Activated CD4-positive, alpha-beta T cell treated with anti-CD3 and anti-CD28 coated beads, Interleukin-2, amount 50 U/mL, for 24 hours (primary cell): ENCODE results near the gene SLX4.

ENCODE experiments used
- DNase-seq, 2 donors: peaks; one replicate each; pipeline ENCODE4 v3.0.0-alpha.2; 2020; ENCODE audit warnings: low read depth in 1 of 2, low spot score in 1 of 2

Gene SLX4

DNA sequence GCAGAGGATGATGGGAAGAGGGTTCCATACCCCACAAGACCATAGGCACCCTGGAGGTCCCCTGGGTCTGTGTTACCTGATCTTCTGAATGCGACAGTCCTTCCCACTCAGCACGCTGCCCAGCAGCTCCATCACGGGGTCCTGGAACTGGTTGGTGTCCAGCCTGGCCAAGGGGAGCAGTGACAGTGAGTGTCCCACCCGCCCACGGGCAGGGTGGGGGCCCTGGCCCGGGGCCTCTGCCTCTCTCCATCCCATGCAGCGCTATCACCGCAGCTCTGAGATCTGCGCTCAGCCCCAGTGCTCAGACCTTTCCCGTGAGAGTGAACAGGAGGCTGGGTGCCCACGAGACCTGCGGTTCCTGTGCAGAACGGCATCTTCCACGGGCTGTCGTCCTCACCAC lies 49.8 kb downstream of the SLX4 start:
- DNase-seq = no peak

DNA sequence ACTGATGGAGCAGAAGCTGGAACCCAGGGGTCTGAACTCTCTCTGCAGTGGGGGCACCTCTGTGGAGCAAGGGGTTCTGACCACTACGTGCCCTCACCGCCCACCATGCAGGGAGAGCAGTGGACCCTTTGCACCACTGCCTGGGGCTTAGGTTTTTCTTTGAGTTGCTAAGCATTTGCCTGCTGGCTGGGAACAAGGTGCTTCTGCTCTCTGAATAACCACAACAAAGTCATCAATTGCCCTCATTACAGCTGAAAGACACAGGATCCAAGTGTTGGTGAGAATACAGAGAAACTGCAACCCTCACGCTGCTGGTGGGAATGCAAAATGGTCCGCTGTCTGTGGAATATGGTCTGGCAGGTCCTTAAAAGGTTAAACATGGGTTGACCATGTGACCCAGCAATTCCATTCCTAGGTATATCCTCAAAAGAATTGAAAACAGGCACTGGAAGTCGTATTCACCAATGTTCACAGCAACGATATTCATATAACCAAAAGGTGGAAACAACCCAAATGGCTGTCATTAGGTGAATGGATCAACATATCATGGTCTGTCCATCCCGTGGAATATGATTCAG lies 57.0 kb downstream of the SLX4 start:
- no peak for DNase-seq

GRCh38 chr16:3553138-3553923 lies 58.1 kb downstream of the SLX4 start:
- DNase-seq = no peak

DNA sequence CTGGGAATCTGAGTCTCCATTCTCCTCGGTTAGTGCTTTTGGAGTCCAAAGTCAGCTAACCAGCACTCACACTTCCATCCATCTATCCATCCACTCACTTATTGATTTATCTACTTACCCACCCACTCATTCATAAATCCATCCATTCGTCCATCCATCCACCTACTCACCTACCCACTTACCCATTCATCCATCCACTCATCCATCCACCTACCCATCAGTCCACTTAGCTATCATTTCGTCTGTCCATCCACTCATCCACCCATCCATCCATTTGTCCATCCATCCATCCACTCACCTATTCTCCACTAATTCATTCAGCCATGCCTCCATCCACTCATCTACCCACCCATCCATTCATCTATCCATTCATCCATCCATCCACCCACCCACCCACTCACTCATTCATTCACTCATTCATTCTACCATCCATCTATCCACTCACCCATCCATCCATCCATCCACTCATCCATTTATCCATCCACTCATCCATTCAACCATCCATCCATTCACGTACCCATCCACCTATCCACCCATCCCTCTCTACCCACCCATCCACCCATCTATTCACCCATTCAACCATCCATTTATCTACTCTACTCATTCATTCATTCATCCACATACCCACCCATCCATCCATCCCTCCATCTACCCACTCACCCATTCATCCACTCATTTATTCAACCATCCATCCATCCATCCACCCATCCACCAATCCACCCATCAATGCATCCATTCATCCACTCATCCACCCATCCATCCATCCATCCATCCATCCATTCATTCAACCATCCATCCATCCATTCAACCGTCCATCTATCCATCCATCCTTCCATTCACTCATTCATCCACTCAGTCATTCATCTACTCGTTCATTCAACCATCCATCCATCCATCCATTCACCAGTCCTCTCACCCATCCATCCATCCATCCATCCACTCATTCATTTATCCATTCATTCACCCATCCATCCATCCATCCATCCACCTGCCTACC lies 60.3 kb downstream of the SLX4 start:
- DNase-seq = no peak

- DNase-seq = no peak
Observed at GRCh38 chr16:3549906-3550305, 61.5 kb downstream of the SLX4 start.

DNA sequence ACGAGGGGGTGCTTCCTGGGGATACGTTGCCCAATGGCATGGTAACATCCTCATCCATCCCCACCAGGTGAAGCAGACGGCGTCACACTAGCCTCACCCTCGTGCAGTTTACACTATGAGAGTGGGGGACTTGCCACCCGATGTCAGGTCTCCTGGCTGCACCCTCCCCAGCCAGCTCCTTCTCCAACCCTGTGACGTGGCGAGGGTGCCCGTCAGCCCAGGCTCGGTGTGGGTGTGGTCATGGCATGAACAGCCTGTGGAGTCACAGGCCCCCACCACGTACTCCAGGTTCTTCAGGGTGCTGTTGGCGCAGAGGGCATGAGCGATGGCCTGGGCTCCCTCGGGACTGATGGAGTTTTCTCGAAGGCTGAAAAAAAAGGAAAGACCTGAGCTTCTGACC lies 62.5 kb downstream of the SLX4 start:
- no peak for DNase-seq

- DNase-seq = no peak
Observed at GRCh38 chr16:3548445-3548844, 63.0 kb downstream of the SLX4 start.

DNA sequence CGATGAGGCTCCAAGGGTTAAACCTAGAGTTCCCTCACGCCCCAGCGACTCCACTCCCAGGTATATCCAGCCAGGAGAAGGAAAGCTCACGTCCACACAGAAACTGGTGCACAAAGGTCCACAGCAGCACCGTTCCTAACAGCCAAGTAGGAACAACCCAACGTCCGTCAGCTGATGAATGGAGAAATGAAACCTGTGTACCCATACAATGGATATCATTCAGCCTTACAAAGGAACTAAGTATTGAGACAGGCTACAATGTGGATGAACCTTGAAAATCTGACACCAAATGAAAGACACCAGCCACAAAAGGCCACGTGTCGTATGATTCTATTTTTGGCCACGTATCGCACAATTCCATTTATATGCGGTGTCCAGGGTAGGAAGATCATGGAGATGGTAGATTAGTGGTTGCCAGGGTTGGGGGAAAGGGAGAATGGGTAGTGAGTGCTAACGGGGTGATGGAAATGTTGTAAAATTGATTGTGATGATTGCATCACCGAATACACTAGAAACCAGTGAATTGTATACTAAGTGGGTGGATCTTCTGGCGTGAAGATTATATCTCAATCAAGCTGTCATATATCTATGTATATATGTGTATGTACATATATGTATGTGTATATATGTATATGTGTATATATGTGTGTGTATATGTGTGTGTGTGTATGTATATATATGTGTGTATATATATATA lies 64.3 kb downstream of the SLX4 start:
- no peak for DNase-seq

GRCh38 chr16:3542601-3543373 lies 68.6 kb downstream of the SLX4 start:
- DNase-seq = no peak

DNA sequence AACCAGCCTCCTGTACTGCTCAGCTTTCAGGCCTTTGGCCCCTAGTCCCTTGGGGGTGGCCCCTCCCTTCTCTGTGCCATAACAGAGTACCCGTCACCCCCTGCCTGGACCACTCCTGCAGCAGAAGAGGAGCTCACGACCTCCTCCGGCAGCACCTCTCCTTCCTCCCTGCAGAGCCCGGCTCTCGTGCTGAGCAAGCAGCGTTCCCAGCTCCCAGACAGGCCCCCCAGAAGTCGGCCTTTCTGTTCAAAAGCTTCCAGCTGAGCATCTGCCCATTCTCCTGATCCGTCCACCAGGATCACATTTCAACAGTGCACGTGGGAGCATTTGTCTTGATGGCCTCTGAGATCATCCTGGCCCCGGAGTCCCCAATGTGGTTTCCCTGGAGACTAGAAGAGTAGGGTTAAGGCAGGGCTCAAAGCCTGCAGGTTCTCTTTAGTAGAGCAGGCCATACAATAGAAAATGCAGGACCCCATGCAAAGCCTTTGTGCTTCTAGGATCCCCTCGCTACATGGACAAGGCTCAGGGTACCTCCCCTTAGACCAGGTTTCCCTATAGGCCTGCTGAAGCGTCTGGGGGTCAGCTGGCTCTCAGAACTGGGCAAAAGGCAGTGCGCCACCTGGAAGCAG lies 69.8 kb downstream of the SLX4 start:
- DNase-seq = no peak

- no peak for DNase-seq
Observed at GRCh38 chr16:3538222-3538621, 73.2 kb downstream of the SLX4 start.

DNA sequence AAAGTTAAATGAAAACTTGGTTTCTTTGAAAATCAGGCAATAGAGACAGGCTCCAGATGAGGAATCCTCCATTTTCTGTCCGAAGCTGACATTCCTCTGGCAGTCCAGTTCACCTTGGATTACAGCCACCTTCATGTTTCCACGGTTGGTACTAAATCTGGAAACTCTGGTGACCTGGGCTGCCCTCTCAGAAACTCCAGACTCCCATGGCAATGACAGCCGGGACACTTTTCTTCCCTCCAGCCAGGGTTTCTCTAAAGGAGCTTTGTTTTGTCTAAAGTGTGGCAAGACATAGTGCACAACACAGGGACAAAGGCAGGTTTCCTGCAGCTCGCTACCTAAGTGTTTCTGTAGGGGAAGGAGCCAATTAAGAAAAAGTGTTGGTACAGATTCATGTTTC lies 74.6 kb downstream of the SLX4 start:
- no peak for DNase-seq

DNA sequence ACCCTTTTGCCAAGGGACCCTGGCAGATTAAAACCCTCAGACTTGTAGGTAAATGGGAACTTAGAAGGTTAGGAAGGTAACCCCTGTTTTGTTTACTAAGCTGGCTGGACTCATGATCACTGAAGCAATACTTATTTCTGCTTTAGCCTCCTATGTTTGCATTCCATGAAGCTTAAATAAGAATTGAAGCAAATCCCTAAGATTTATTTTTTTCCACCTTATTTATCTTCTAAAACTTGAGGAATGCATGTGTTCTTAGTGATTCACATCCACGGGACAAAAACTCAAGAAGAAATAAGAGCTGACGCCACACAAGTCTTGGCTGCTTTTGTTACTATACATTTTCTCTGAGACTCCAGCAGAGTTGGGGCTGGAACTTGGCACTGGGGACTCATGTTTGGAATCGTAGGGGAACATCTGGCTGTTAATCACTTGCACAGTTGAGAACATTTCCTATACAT lies 75.1 kb downstream of the SLX4 start:
- no peak for DNase-seq

DNA sequence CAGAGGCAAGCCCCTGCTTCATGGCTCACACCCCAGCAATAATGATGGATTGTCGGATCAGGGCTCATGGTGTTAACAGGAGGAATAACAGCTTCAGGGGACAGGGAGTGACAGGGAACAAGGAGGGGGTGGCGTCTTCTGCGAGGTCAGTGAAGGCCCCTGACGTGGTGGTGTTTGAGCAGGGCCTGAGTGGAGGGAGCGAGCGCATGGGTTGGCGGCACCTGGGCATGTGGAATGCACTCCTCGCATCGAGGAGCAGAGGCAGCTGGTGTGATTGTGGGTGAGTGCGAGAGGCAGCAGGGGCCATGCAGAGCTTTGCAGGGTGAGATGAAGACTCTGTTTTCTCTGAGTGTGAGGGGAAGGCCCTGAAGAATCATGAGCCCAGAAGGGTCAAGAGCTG lies 77.3 kb downstream of the SLX4 start:
- no peak for DNase-seq

GRCh38 chr16:3532741-3533140 lies 78.7 kb downstream of the SLX4 start:
- DNase-seq = no peak
